Panc1 (cell line): Measurements from ENCODE around the gene IQSEC2. TPM values are rescaled to one million over a fixed set of nuclear protein-coding genes. Genes with fewer than 3 reads are reported as not detected.

Experiments used
- ATAC-seq: fragments of 200-7000 bp; cut with Tn5 transposase; 2 replicates; pipeline ENCODE4 v1.9.1; 2020; ENCODE audit warnings: mild to moderate bottlenecking, moderate library complexity
- BruUV-seq: library from RNA; stranded (reverse); fragments of 400-500 nt; replicated peaks from 2 replicates; lab custom pipeline; 2021; lab: Mats Ljungman, UMichigan
- CTCF ChIA-PET: fragments of 300-600 bp; sonication (Branson Sonifier 250); formaldehyde crosslinking; loops from one replicate; lab custom pipeline; 2022; ENCODE audit warnings: antibody characterized with exemption; lab: Charles Lee
- POLR2A ChIA-PET: fragments of 300-600 bp; sonication (Branson Sonifier 250); formaldehyde crosslinking; loops from one replicate; lab custom pipeline; 2022; ENCODE audit warnings: antibody characterized with exemption; lab: Charles Lee
- DNase-seq: peaks from one replicate; pipeline ENCODE4 v3.0.0-alpha.2; 2010; ENCODE audit warnings: low read depth, low spot score
- H3K27ac ChIP-seq: 2 replicates; pipeline ENCODE4 v1.5.1; 2011; ENCODE audit warnings: mild to moderate bottlenecking, low read length, inconsistent platforms
- H3K27me3 ChIP-seq: fragments of 200-500 bp; sonication (Bioruptor generic); 2 replicates; pipeline ENCODE4 v1.6.0; 2014; ENCODE audit warnings: low read length, inconsistent platforms; ENCODE audit not compliant: control insufficient read depth, insufficient read depth
- H3K36me3 ChIP-seq: fragments of 200-500 bp; sonication (Bioruptor generic); 2 replicates; pipeline ENCODE4 v1.5.1; 2014; ENCODE audit warnings: inconsistent platforms, mild to moderate bottlenecking, low read length, moderate library complexity; ENCODE audit not compliant: control insufficient read depth, insufficient read depth
- H3K4me1 ChIP-seq: 2 replicates; pipeline ENCODE4 v1.5.1; 2011; ENCODE audit warnings: inconsistent platforms, mild to moderate bottlenecking, low read length, moderate library complexity; ENCODE audit not compliant: control insufficient read depth, insufficient read depth
- H3K4me3 ChIP-seq, 2 experiments: 2 replicates each; pipeline ENCODE4 v1.5.1; 2011 to 2012; ENCODE audit warnings: low read depth in 2 of 2, low read length in 2 of 2, mild to moderate bottlenecking in 2 of 2, inconsistent platforms in 1 of 2, moderate library complexity in 1 of 2
- H3K9me3 ChIP-seq: fragments of 200-500 bp; sonication (Bioruptor generic); 2 replicates; pipeline ENCODE4 v1.5.1; 2014; ENCODE audit warnings: low read depth, mild to moderate bottlenecking, inconsistent platforms, low read length, moderate library complexity; ENCODE audit not compliant: control insufficient read depth, insufficient read depth
- POLR2AphosphoS5 ChIP-seq: IDR thresholded peaks from 2 replicates; pipeline ENCODE4 v1.6.1; 2012; ENCODE audit warnings: mild to moderate bottlenecking, low read depth, low read length, moderate library complexity
- REST ChIP-seq, 2 experiments: IDR thresholded peaks; 2 replicates each; pipeline ENCODE4 v1.6.1; 2011 to 2012; ENCODE audit warnings: low read depth in 2 of 2, control low read depth in 1 of 2, low read length in 1 of 2, mild to moderate bottlenecking in 1 of 2, moderate library complexity in 1 of 2; ENCODE audit not compliant: insufficient read depth in 1 of 2
- SIN3A ChIP-seq: IDR thresholded peaks from 2 replicates; pipeline ENCODE4 v1.6.1; 2012; ENCODE audit warnings: low read depth, mild to moderate bottlenecking, low read length, moderate library complexity, borderline replicate concordance; ENCODE audit not compliant: insufficient read depth
- TCF7L2 ChIP-seq: IDR thresholded peaks from 2 replicates; pipeline ENCODE4 v1.6.1; 2011; ENCODE audit warnings: mild to moderate bottlenecking, low read depth, low read length, inconsistent platforms
- in situ Hi-C: cut with HindIII; loops from 2 replicates; pipeline ENCODE4 v1.10.0; 2016; ENCODE audit warnings: low sequenced_read_pairs, low pct_unique_long_range_greater_than_20kb
- intact Hi-C: fragments of 100-400 bp; cut with micrococcal nuclease; formaldehyde crosslinking; loops from one replicate; pipeline ENCODE4 v1.10.0; 2022; ENCODE audit not compliant: unreplicated experiment
- total RNA-seq: library from RNA; stranded (reverse); gene quantifications from one replicate; pipeline ENCODE4 v1.2.1, GENCODE V29; 2021; ENCODE audit not compliant: unreplicated experiment
- TF ChIP-seq, protein P1 (sequence below): fragments of 450-650 bp; IDR thresholded peaks from 2 replicates; pipeline ENCODE4 v1.5.1; 2017; ENCODE audit warnings: mild to moderate bottlenecking

The IQSEC2 gene
- total RNA-seq, 1 experiment from 2014 or later: 38.8 TPM

DNA sequence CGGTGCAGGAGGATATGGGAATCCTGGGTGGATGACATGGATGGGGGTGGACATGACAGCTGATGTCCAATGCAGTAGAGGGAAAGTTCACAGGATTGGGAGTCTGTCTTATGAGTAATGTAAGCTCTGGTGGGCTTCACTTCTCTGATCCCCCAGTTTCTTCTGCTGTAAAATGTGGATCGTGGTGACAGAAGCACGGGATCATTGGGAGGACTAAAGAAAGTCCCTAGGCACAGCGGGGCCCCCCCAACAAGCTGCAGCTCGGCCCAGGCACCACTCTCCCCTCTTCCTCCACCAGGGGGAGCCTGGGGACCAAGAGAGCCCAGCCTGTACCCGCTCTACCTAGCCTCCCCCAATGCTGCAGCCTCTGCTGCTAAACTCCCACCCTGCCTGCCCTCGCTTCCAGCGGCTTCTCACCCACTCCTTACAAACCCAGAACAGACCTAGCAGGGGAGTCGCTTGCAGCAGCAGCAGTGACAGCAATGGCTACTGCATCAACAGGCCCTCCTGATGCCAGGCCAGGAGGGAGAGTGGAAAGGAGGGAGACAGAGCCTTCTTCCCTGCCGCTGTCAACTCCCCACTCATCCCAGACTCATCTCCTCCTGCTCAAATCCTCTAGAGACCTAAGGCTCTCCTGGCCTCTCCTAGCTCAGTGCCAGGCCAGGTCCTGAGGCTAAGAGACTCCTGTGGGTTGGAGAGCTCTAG is 36.1 kb upstream of the IQSEC2 start:
- TF ChIP-seq, protein P1, sequence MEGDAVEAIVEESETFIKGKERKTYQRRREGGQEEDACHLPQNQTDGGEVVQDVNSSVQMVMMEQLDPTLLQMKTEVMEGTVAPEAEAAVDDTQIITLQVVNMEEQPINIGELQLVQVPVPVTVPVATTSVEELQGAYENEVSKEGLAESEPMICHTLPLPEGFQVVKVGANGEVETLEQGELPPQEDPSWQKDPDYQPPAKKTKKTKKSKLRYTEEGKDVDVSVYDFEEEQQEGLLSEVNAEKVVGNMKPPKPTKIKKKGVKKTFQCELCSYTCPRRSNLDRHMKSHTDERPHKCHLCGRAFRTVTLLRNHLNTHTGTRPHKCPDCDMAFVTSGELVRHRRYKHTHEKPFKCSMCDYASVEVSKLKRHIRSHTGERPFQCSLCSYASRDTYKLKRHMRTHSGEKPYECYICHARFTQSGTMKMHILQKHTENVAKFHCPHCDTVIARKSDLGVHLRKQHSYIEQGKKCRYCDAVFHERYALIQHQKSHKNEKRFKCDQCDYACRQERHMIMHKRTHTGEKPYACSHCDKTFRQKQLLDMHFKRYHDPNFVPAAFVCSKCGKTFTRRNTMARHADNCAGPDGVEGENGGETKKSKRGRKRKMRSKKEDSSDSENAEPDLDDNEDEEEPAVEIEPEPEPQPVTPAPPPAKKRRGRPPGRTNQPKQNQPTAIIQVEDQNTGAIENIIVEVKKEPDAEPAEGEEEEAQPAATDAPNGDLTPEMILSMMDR: peak; percentile 91
- TF ChIP-seq POLR2AphosphoS5 (no peak), REST (IDR thresholded peaks at IDR 0.05; ENCODE audit: insufficient read depth in 1 of 2, low read depth in 2 of 2, low read length in 1 of 2) (no peak), TCF7L2 (no peak), SIN3A (no peak)
- Histone ChIP-seq H3K4me3 (no peak overlapping the region), H3K9me3 (no peaks in the 10 kb centered on the region), H3K27me3 (no peaks in the 10 kb centered on the region; the same call in none of the 2 replicates), H3K4me1 (peaks cover 4% of the 10 kb centered on the region), H3K27ac (no peak overlapping the region), H3K36me3 (no peaks in the 10 kb centered on the region)
- no TSS peak for BruUV-seq
- ATAC-seq (peak; percentile 71), DNase-seq (no peak)
- in situ Hi-C loops: no loop called here
- intact Hi-C loops: loop anchor here (2.0 kb wide), 1 partner anchor 117 kb away; the partner anchor contains the start of gene HSD17B10
- ChIA-PET CTCF (interaction anchor here (0.6 to 1.4 kb wide), 3 partner anchors 50 to 128 kb away, joined by 3 to 5 read pairs (median 4); no protein-coding TSS in a partner anchor), POLR2A (no interaction called here)

DNA sequence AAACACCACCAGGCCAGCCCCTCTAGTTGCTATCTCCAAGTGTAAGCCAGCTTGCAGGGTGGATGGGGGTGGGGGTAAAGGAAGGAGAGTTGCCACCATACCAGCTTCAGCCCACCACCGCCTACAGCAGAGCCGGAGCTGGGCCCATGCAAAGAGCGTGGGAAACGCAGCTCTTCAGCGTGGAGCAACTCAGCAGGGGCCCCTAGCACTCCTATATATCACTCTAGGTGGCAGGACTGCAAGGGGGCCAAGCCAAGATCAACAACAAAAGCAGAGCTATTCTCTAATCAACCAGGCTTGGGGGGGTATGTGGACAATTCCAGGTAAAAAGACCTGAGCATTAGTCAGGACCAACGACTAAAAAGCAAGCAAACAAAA is 35.5 kb upstream of the IQSEC2 start:
- H3K9me3 ChIP-seq: no peaks in the 10 kb centered on the region
- DNase-seq: no peak
- no peaks in the 10 kb centered on the region for H3K36me3 ChIP-seq
- no peak overlapping the region for H3K4me3 ChIP-seq
- H3K27me3 ChIP-seq: no peaks in the 10 kb centered on the region; the same call in 1 of the 2 replicates
- no peak for ATAC-seq
- peaks cover 7% of the 10 kb centered on the region for H3K4me1 ChIP-seq
- BruUV-seq: no TSS peak
- intact Hi-C loops (loop anchor here (2.0 kb wide), 1 partner anchor 118 kb away; the partner anchor contains the start of gene HSD17B10), in situ Hi-C loops (no loop called here)
- no peak overlapping the region for H3K27ac ChIP-seq
- CTCF ChIA-PET: interaction anchor here (0.6 kb wide), 3 partner anchors 30 to 101 kb away, joined by 3 to 5 read pairs (median 4); no protein-coding TSS in a partner anchor
- TF ChIP-seq SIN3A (no peak), TCF7L2 (no peak), REST (IDR thresholded peaks at IDR 0.05; ENCODE audit: insufficient read depth in 1 of 2, low read depth in 2 of 2, low read length in 1 of 2) (no peak), POLR2AphosphoS5 (no peak)
- TF ChIP-seq, protein P1: no peak
- POLR2A ChIA-PET: no interaction called here
